Measurements from ENCODE around the gene F2RL1.
"Not testable (repeated sequence)": the region's sequence is repeated elsewhere in the genome, so short reads cannot be mapped to it uniquely, and the experiment has no call there.

F2RL1 gene

DNA sequence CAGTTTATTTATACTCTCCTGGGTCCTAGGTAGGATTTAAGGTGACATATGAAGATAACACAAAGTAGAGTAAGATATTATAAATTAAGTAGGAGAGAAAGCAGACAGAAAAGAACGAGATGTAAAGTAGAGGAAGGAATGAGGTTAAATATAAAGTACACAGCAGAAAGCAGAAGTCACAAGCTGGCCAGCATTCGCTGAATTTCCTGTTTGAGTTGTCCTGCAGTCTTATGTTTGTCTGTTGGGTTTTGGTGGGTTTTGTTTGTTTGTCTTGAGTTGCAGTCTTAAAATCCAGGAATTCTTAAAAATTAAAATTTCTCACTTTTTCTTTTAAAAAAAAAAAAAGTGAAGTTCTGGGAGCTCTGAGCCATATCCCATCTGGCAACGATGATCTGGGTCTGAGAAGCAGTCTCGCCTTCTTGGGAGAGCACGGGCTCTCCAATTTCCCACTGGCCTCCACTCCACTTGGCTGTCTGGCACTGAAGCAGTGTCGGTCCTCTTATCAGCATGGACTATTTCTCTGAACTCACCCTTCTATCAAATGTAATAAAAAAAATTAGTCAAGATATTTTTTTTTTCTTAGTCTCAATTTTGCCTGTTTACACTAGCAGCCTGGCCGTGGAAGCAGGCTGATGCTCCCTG is 33.0 kb downstream of the F2RL1 start:
- DNase-seq: peak; percentile 22 to 36

DNA sequence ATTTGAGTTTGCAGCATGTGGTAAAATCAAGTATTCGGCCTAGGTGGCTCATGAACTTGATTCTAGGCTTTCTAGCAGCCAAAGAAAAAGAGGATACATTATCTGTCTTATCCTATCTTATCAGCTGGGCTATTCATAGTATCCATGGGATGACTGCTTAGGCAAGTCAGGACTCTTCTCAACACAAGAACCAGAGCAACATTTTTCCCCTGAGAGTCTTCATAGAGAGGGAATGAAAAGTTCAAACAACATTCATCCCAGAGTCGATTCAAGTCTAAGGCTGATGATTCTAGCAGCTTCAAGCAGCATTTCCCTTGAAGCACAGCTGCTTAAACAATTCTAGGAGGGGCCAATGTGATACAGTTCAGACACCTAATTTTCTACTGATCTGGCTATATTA is 33.9 kb downstream of the F2RL1 start:
- no peak for DNase-seq

GRCh38 chr5:76853741-76854140 is 34.9 kb downstream of the F2RL1 start:
- DNase-seq: peak in 1 of 2 donors; percentile 28

DNA sequence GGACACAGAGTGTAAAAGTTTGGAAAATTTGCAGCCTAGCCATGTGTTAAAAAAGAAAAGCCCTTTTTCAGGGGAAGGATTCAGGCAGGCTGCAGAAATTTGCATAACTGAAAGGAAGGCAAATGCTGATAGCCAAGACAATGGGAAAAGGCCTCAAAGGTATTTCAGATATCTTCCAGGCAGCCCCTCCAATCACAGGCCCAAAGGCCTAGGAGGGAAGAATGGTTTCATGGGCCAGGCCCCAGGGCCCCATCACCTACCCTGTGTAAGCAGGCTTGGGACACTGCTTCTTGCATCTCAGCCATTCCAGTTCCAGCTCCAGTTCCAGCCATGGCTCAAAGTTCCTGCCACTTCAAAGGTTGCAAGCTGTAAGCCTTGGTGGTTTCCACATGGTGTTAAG is 35.8 kb downstream of the F2RL1 start:
- DNase-seq: no peak

DNA sequence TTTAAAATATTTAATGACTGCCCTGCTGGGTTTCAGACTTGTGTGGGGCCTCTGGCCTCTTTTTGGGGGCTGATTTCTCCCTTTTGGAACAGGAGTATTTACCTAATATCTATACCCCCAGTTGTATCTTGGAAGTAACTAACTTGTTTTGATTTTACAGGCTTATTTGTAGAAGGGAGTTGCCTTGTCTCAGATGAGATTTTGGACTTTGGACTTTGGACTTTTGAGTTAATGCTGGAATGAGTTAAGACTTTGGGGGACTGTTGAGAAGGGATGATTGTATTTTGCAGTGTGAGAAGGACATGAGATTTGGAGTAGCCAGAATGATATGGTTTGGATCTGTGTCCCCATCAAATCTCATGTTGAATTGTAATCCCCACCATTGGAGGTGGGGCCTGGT is 36.7 kb downstream of the F2RL1 start:
- not testable (repeated sequence) for DNase-seq

- DNase-seq: peak; percentile 63 to 69
These were observed 37.1 kb downstream of the F2RL1 start for GRCh38 chr5:76855961-76856360.

DNA sequence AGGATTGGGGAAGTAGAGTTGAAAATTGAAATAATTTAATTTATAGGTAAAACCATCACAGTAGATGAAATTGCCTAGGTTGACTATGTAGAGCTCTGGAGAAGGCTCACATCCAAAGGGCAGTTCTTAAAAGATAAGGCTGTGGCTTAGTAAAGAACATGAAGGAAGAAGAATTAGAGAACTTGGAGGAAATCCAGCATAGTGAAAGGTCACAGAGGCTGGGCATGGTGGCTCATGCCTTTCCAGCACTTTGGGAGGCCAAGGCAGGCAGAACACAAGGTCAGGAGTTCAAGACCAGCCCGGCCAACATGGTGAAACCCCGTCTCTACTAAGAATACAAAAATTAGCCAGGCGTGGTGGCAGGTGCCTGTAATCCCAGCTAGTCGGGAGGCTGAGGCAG is 38.0 kb downstream of the F2RL1 start:
- DNase-seq: not testable (repeated sequence)

DNA sequence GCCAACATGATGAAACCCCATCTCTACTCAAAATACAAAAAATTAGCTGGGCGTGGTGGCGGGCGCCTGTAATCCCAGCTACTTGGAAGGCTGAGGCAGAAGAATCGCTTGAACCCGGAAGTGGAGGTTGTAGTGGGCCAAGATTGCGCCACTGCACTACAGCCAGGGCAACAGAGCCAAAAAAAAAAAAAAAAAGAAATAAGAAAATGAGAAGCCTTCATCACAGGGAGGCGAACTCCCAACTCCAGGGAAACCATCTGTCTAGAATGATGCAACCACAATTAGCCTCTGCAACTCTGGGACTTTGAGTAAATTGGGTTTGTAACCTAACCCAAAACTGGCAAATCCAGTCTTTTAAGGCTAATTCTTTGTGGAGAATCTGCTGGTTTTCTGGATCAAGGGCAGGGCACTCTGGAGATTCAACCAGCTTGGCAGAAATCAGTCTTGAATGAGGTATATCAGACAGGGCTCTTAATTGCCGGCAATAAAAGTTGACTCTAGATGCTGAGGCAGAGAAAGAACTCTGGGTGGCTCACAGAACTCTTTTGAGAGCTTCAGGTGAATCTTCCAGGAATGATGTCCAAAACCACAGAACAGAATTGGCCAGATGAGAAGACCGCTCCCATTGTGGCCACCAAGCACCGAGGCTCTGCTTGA is 40.9 kb downstream of the F2RL1 start:
- peak; percentile 35 to 42 for DNase-seq

DNA sequence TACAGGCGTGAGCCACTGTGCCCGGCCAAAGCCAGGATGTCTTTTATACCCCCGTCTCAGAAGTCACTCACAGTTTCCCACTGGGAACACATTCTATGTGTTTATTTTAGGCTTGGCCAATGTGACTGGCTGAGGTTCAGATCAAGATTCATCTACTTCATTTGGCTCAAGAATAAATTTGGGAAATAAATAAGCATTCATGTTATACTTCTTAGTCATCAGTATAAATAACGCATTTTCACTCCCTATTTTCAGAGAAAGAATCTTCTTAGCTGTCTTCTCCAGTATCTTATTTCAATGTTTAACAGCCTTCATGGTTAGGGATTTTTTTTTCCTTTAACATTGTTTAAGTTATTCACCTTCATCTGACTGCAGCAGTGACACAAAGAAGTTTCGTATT is 42.8 kb downstream of the F2RL1 start:
- no peak for DNase-seq

DNA sequence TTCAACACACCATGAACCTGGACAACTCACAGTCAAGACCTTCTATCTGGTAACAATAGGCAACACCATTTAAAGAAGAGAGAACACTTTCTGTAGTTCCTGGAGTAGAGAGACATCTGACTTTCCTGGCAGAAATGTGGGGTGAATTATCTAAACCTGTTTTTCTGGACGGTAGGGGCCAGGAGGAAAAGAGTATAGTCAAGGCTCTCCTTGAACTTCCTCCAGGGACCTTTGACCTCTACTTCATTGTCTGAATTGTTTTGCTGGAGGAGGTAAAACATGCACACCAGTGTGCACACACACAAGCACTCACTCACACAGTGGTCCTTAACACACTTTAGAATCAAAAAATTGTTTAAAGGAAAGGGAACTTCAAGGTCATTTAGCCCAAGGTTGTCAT is 44.2 kb downstream of the F2RL1 start:
- DNase-seq: no peak

DNA sequence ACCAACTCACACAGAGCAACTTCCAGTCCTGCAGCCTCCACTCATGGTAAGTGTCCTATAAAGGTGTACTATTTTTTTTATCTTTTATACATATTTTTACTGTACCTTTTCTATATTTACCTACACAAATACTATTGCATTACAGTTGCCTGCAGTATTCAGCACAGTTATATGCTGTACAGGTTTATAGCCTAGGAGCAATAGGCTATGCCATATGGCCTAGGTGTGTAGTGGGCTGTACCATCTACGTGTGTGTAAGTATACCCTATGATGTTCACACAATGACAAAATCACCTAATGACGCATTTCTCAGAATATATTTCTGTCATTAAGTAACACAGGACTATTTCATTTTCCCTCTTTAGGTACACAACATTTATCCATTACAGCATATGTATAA is 47.7 kb downstream of the F2RL1 start:
- DNase-seq: no peak

GRCh38 chr5:76867038-76867437 is 48.2 kb downstream of the F2RL1 start:
- DNase-seq: no peak

- peak; percentile 44 to 89 for DNase-seq
These were observed 49.2 kb downstream of the F2RL1 start for GRCh38 chr5:76867827-76868693.

- no peak for DNase-seq
These were observed 51.2 kb downstream of the F2RL1 start for GRCh38 chr5:76870046-76870445.

- no peak for DNase-seq
These were observed 55.3 kb downstream of the F2RL1 start for GRCh38 chr5:76874088-76874581.

Measured in inflammatory macrophage treated with lipopolysaccharide for 1 hour (primary cell).